IMR-90 (cell line): Measurements from ENCODE around the gene DUSP2. TPM values are rescaled to one million over a fixed set of nuclear protein-coding genes. Genes with fewer than 3 reads are reported as not detected.

Experiments
- ATAC-seq: fragments of 200-7000 bp; cut with Tn5 transposase; 2 replicates; pipeline ENCODE4 v1.9.1; 2020; ENCODE audit warnings: low read depth, mild to moderate bottlenecking, moderate library complexity
- BruUV-seq: library from RNA; stranded (reverse); fragments of 400-500 nt; replicated peaks from 2 replicates; lab custom pipeline; 2021; lab: Mats Ljungman, UMichigan
- CTCF ChIA-PET: fragments of 300-600 bp; formaldehyde crosslinking; extraction: SDS; loops from one replicate; lab custom pipeline; 2021; ENCODE audit warnings: antibody characterized with exemption; lab: Yijun Ruan, JAX
- POLR2A ChIA-PET: fragments of 300-600 bp; sonication (Branson Sonifier 250); formaldehyde crosslinking; loops from one replicate; lab custom pipeline; 2022; ENCODE audit warnings: antibody characterized with exemption; ENCODE audit not compliant: unreplicated experiment; lab: Charles Lee
- DNase-seq: peaks from one replicate; pipeline ENCODE4 v3.0.0; 2013
- H2AFZ ChIP-seq: replicated peaks from 2 replicates; pipeline ENCODE3; 2013; ENCODE audit warnings: low read length, mild to moderate bottlenecking; ENCODE audit not compliant: poor library complexity
- H2AK5ac ChIP-seq: 2 replicates; pipeline ENCODE4 v1.6.1; 2013; ENCODE audit warnings: low read depth, low read length, inconsistent platforms
- H2AK9ac ChIP-seq: replicated peaks from 2 replicates; pipeline ENCODE3; 2013; ENCODE audit warnings: mild to moderate bottlenecking, low read depth, low read length, moderate library complexity; ENCODE audit not compliant: poor library complexity
- H2BK120ac ChIP-seq: 2 replicates; pipeline ENCODE4 v1.6.1; 2013; ENCODE audit warnings: low read depth, low read length, inconsistent platforms
- H2BK15ac ChIP-seq: 3 replicates; pipeline ENCODE4 v1.6.1; 2013; ENCODE audit warnings: low read depth, low read length, inconsistent platforms
- H2BK20ac ChIP-seq: 2 replicates; pipeline ENCODE4 v1.6.1; 2013; ENCODE audit warnings: low read depth, mild to moderate bottlenecking, inconsistent platforms, low read length, moderate library complexity
- H2BK5ac ChIP-seq: 2 replicates; pipeline ENCODE4 v1.6.1; 2013; ENCODE audit warnings: mild to moderate bottlenecking, low read depth, low read length, inconsistent platforms; ENCODE audit not compliant: poor library complexity, severe bottlenecking
- H3K14ac ChIP-seq: replicated peaks from 2 replicates; pipeline ENCODE4 v1.6.1; 2013; ENCODE audit warnings: low read depth, low read length, inconsistent platforms
- H3K18ac ChIP-seq: 2 replicates; pipeline ENCODE4 v1.6.1; 2013; ENCODE audit warnings: low read depth, low read length, control low read depth
- H3K23ac ChIP-seq: 2 replicates; pipeline ENCODE4 v1.6.1; 2013; ENCODE audit warnings: low read depth, low read length, inconsistent platforms
- H3K27ac ChIP-seq: 2 replicates; pipeline ENCODE4 v1.5.1; 2013; ENCODE audit warnings: mild to moderate bottlenecking, control low read depth, low read length; ENCODE audit not compliant: insufficient read depth
- H3K27me3 ChIP-seq: 2 replicates; pipeline ENCODE4 v1.6.1; 2013; ENCODE audit warnings: low read length; ENCODE audit not compliant: control insufficient read depth, insufficient read depth
- H3K36me3 ChIP-seq: 2 replicates; pipeline ENCODE4 v1.6.1; 2013; ENCODE audit warnings: low read length, mixed read lengths; ENCODE audit not compliant: control insufficient read depth, insufficient read depth
- H3K4ac ChIP-seq: 2 replicates; pipeline ENCODE4 v1.6.1; 2013; ENCODE audit warnings: low read depth, low read length, inconsistent platforms
- H3K4me1 ChIP-seq: 2 replicates; pipeline ENCODE4 v1.6.1; 2013; ENCODE audit warnings: low read length, mixed read lengths; ENCODE audit not compliant: control insufficient read depth, insufficient read depth
- H3K4me2 ChIP-seq: 2 replicates; pipeline ENCODE4 v1.6.1; 2013; ENCODE audit warnings: low read depth, mild to moderate bottlenecking, control low read depth, low read length, moderate library complexity
- H3K4me3 ChIP-seq: 2 replicates; pipeline ENCODE4 v1.5.1; 2013; ENCODE audit warnings: low read depth, mild to moderate bottlenecking, control low read depth, low read length, moderate library complexity; ENCODE audit not compliant: insufficient read depth
- H3K56ac ChIP-seq: 2 replicates; pipeline ENCODE4 v1.6.1; 2013; ENCODE audit warnings: low read length, inconsistent platforms; ENCODE audit not compliant: insufficient read depth; ENCODE audit errors: extremely low read depth
- H3K79me1 ChIP-seq, 2 experiments: 2 replicates each; pipeline ENCODE4 v1.6.1; 2013; ENCODE audit warnings: low read length in 2 of 2, inconsistent platforms in 1 of 2, low read depth in 1 of 2
- H3K9ac ChIP-seq: 2 replicates; pipeline ENCODE4 v1.6.1; 2013; ENCODE audit warnings: low read depth, low read length, control low read depth
- H3K9me1 ChIP-seq: 2 replicates; pipeline ENCODE4 v1.6.1; 2013; ENCODE audit warnings: low read length, inconsistent platforms; ENCODE audit not compliant: insufficient read depth
- H3K9me3 ChIP-seq: 2 replicates; pipeline ENCODE4 v1.6.1; 2013; ENCODE audit warnings: low read length; ENCODE audit not compliant: control insufficient read depth, insufficient read depth
- H4K20me1 ChIP-seq: 2 replicates; pipeline ENCODE4 v1.6.1; 2013; ENCODE audit warnings: low read length, inconsistent platforms; ENCODE audit not compliant: insufficient read depth
- H4K5ac ChIP-seq: 2 replicates; pipeline ENCODE4 v1.6.1; 2013; ENCODE audit warnings: mild to moderate bottlenecking, low read depth, low read length, control low read depth
- H4K8ac ChIP-seq, 2 experiments: 2 replicates each; pipeline ENCODE4 v1.6.1; 2013; ENCODE audit warnings: low read depth in 2 of 2, low read length in 2 of 2, control low read depth in 1 of 2, inconsistent platforms in 1 of 2
- H4K91ac ChIP-seq: 2 replicates; pipeline ENCODE4 v1.6.1; 2013; ENCODE audit warnings: low read depth, low read length, inconsistent platforms; ENCODE audit not compliant: insufficient read depth
- BHLHE40 ChIP-seq: fragments of 150-350 bp; IDR thresholded peaks from 2 replicates; pipeline ENCODE4 v1.6.1; 2016; ENCODE audit warnings: mild to moderate bottlenecking, low read depth, low read length
- CHD1 ChIP-seq: IDR thresholded peaks from 2 replicates; pipeline ENCODE4 v1.6.1; 2012; ENCODE audit warnings: low read depth, low read length, improper control_type of control experiment
- ELK1 ChIP-seq: fragments of 150-350 bp; IDR thresholded peaks from 2 replicates; pipeline ENCODE4 v1.6.1; 2016; ENCODE audit warnings: low read depth, mild to moderate bottlenecking, low read length, moderate library complexity, borderline replicate concordance
- MAFK ChIP-seq: IDR thresholded peaks from 2 replicates; pipeline ENCODE4 v1.6.1; 2012; ENCODE audit warnings: low read depth, low read length, improper control_type of control experiment
- MXI1 ChIP-seq: IDR thresholded peaks from 2 replicates; pipeline ENCODE4 v1.6.1; 2012; ENCODE audit warnings: low read depth, mild to moderate bottlenecking, low read length, moderate library complexity, borderline replicate concordance
- POLR2A ChIP-seq: IDR thresholded peaks from 2 replicates; pipeline ENCODE4 v1.6.1; 2012; ENCODE audit warnings: mild to moderate bottlenecking, low read depth, low read length
- RAD21 ChIP-seq: IDR thresholded peaks from 2 replicates; pipeline ENCODE4 v1.6.1; 2012; ENCODE audit warnings: low read length, improper control_type of control experiment
- RFX5 ChIP-seq: IDR thresholded peaks from 2 replicates; pipeline ENCODE4 v1.8.0; 2012; ENCODE audit warnings: low read depth, mild to moderate bottlenecking, low read length, moderate library complexity
- WGBS, 2 experiments: methylation state at CpG; one replicate each; pipeline versions ENCODE4 v1.1.5 to v1.1.7; 2013; ENCODE audit warnings: missing lambda C conversion rate in 2 of 2; ENCODE audit not compliant: insufficient read length in 1 of 2; ENCODE audit errors: extremely low coverage in 2 of 2; 5-methylcytosine and 5-hydroxymethylcytosine counted together
- dilution Hi-C: fragments of 300-500 bp; cut with HindIII; formaldehyde crosslinking; loops from one replicate; pipeline ENCODE4 v1.14.3; 2018; ENCODE audit warnings: low sequenced_read_pairs; ENCODE audit not compliant: unreplicated experiment
- in situ Hi-C: fragments of 300-500 bp; cut with MboI; formaldehyde crosslinking; loops from 3 replicates; pipeline ENCODE4 v1.14.3; 2019; ENCODE audit warnings: low sequenced_read_pairs, inconsistent platforms, mixed read lengths
- intact Hi-C: fragments of 100-400 bp; cut with micrococcal nuclease; formaldehyde crosslinking; loops from 2 replicates; pipeline ENCODE4 v1.10.0; 2022
- polyA plus RNA-seq, 3 experiments: library from polyadenylated mRNA; depleted of rRNA; stranded (reverse); fragments of >200 nt; gene quantifications; 2 replicates each; pipeline ENCODE4 v1.2.3, GENCODE V29; 2012; ENCODE audit warnings: low replicate concordance in 1 of 3
- total RNA-seq: library from RNA; depleted of rRNA; stranded (reverse); fragments of >200 nt; gene quantifications from 2 replicates; pipeline ENCODE4 v1.2.3, GENCODE V29; 2012

The DUSP2 gene
- total and polyA plus RNA-seq, 2 of the 4 experiments (the other 2 are of a cell fraction) = 1.8 to 3.8 TPM

DNA sequence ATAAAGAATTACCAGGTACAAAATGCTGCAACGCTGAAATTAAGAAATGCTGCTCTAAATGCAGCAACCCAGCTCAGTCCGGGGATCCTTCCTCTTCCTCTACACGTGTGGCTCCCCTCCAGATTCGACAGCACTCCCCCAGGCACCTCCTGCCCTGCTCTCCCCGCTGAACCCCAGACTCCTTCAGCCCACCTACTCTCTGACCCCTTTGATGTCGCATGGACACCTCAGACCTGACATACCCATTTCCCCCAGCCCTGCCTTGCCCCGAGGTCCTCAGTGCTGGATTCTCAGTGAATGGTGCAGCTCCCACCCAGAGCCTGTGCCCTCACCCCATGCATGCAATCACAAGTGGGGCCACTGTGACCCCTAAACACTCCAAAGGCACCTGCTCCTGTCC, 24.2 kb downstream of the DUSP2 start:
- no TSS peak for BruUV-seq
- Histone ChIP-seq H4K8ac (no peak overlapping the region), H3K27ac (no peak overlapping the region), H4K20me1 (0 out of 2 replicates have a peak, but pooled peaks cover 4% of the 10 kb centered on the region), H3K36me3 (no peaks in the 10 kb centered on the region), H4K5ac (no peak overlapping the region), H3K79me1 (no peaks in the 10 kb centered on the region), H2AK5ac (no peak overlapping the region), H2BK5ac (no peak overlapping the region), H3K14ac (no peak overlapping the region), H3K9ac (no peak overlapping the region), H3K23ac (no peak overlapping the region), H2BK120ac (no peak overlapping the region), H3K56ac (no peak overlapping the region), H2AFZ (no peak overlapping the region), H3K9me3 (no peaks in the 10 kb centered on the region; the same call in 1 of the 2 replicates), H3K9me1 (no peaks in the 10 kb centered on the region), H3K27me3 (peaks cover 89% of the 10 kb centered on the region), H3K4ac (no peak overlapping the region), H4K91ac (no peak overlapping the region), H3K18ac (no peak overlapping the region), H3K4me2 (no peak overlapping the region), H2AK9ac (no peak overlapping the region), H2BK15ac (no peak overlapping the region), H3K4me1 (peaks cover 2% of the 10 kb centered on the region; the same call in 1 of the 2 replicates), H3K4me3 (no peak overlapping the region), H2BK20ac (no peak overlapping the region)
- dilution Hi-C loops = no loop called here
- in situ Hi-C loops = loop anchor here (25.0 kb wide), 1 partner anchor 109 kb away; no protein-coding TSS in a partner anchor
- CTCF ChIA-PET = no interaction called here
- 44% methylated on average over 7 of the region's 7 CpGs; no CpG with 5 or more reads in 1 of the 2 experiments for WGBS, 2 experiments
- intact Hi-C loops = no loop called here
- no peak for ATAC-seq
- POLR2A ChIA-PET = no interaction called here
- TF ChIP-seq MXI1 (no peak), CHD1 (no peak), RAD21 (no peak), ELK1 (no peak), RFX5 (no peak), MAFK (no peak), POLR2A (no peak), BHLHE40 (no peak)
- DNase-seq = no peak
